Lower lobe of right lung (tissue), 2 donors: ENCODE measurements around the gene STON2. TPM values are rescaled to one million over a fixed set of nuclear protein-coding genes. Genes with fewer than 3 reads are reported as not detected.
"Not testable (repeated sequence)": the region's sequence is repeated elsewhere in the genome, so short reads cannot be mapped to it uniquely, and the experiment has no call there.

Source experiments
- ATAC-seq, 2 donors: fragments of 200-7000 bp; cut with Tn5 transposase; one replicate each; pipeline ENCODE4 v1.9.1; 2020 to 2022; ENCODE audit warnings: mild to moderate bottlenecking in 2 of 2, moderate library complexity in 2 of 2
- DNase-seq: peaks from one replicate; pipeline ENCODE4 v3.0.0-alpha.2; 2020
- H3K27ac ChIP-seq: fragments of 200-600 bp; one replicate; pipeline ENCODE4 v1.8.0; 2022
- H3K27me3 ChIP-seq: fragments of 200-600 bp; one replicate; pipeline ENCODE4 v1.8.0; 2022; ENCODE audit warnings: low read depth
- H3K36me3 ChIP-seq: fragments of 200-600 bp; one replicate; pipeline ENCODE4 v1.8.0; 2022; ENCODE audit warnings: mild to moderate bottlenecking
- H3K4me1 ChIP-seq: fragments of 200-600 bp; one replicate; pipeline ENCODE4 v1.8.0; 2022
- H3K4me3 ChIP-seq: fragments of 200-600 bp; one replicate; pipeline ENCODE4 v1.8.0; 2022; ENCODE audit warnings: mild to moderate bottlenecking
- H3K9me3 ChIP-seq: fragments of 200-600 bp; one replicate; pipeline ENCODE4 v1.8.0; 2022
- CTCF ChIP-seq: fragments of 200-600 bp; IDR thresholded peaks from one replicate; pipeline ENCODE4 v1.8.0; 2022; ENCODE audit warnings: antibody characterized with exemption, mild to moderate bottlenecking
- intact Hi-C: fragments of 100-400 bp; cut with DNase I; formaldehyde crosslinking; loops from one replicate; pipeline ENCODE4 v1.11.0; 2022
- total RNA-seq: library from RNA; stranded (reverse); fragmentation: NEBNext Ultra II Directional; extraction: Animal tissue kit (Norgen Biotek cat#: 25700); gene quantifications from one replicate; pipeline ENCODE4 v1.2.1, GENCODE V29; 2021
- donor health status: DM: no; HTN: yes; CAD: no; lungs with severe emphysema.

The STON2 gene
- total RNA-seq, 1 donor from 2014 or later: 34.3 TPM

DNA sequence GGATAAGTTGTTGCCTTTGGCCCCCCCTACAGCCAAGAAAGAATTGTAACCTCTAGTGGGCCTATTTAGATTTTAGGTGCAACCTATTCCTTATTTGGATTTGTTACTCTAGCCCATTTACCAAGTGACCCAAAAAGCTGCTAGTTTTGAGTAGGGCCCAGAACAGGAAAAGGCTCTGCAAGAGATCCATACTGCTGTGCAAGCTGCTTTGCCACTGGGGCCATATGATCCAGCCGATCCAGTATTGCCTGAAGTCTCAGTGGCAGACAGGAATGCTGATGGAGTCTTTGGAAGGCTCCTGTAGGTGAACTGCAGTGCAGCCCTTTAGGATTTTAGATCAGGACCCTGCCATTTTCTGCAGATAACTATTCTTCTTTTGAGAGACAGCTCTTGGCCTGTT is 166.5 kb downstream of the STON2 start:
- Histone ChIP-seq H3K4me1 (no peaks in the 10 kb centered on the region), H3K27me3 (no peaks in the 10 kb centered on the region), H3K27ac (no peak overlapping the region), H3K9me3 (no peaks in the 10 kb centered on the region), H3K4me3 (no peak overlapping the region), H3K36me3 (no peaks in the 10 kb centered on the region)
- DNase-seq (no peak), ATAC-seq (no peak)
- TF ChIP-seq CTCF: no peak
- intact Hi-C loops: no loop called here

GRCh38 chr14:81231540-81231939 is 168.6 kb downstream of the STON2 start:
- no peak overlapping the region for H3K4me3 ChIP-seq
- H3K27me3 ChIP-seq: no peaks in the 10 kb centered on the region
- no peak overlapping the region for H3K27ac ChIP-seq
- no peaks in the 10 kb centered on the region for H3K4me1 ChIP-seq
- intact Hi-C loops: no loop called here
- H3K36me3 ChIP-seq: no peaks in the 10 kb centered on the region
- no peak for DNase-seq
- no peak for ATAC-seq
- no peak for TF ChIP-seq CTCF
- no peaks in the 10 kb centered on the region for H3K9me3 ChIP-seq

- DNase-seq: no peak
- H3K4me3 ChIP-seq: no peak overlapping the region
- H3K36me3 ChIP-seq: no peaks in the 10 kb centered on the region
- no peaks in the 10 kb centered on the region for H3K27me3 ChIP-seq
- no peaks in the 10 kb centered on the region for H3K9me3 ChIP-seq
- no peak for TF ChIP-seq CTCF
- intact Hi-C loops: no loop called here
- ATAC-seq: no peak
- peaks cover 9% of the 10 kb centered on the region for H3K4me1 ChIP-seq
- no peak overlapping the region for H3K27ac ChIP-seq
Measured at GRCh38 chr14:81224222-81224621, 175.9 kb downstream of the STON2 start.

DNA sequence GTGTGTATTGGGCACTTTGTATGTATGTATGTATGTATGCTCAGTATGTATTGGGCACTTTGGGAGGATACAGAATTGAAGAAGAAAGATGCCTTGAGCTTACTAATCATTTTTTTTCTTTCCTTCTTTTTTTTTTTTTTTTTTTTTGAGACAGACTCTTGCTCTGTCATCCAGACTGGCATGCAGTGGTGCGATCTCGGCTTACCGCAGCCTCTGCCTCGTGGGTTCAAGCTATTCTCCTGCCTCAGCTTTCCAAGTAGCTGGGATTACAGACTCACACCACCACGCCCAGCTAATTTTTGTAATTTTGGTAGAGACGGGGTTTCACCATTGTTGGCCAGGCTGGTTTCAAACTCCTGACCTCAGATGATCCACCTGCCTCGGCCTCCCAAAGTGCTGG is 176.3 kb downstream of the STON2 start:
- H3K9me3 ChIP-seq, H3K27ac ChIP-seq, H3K36me3 ChIP-seq, intact Hi-C loops, ATAC-seq, H3K27me3 ChIP-seq, DNase-seq, H3K4me3 ChIP-seq: not testable (repeated sequence)
- H3K4me1 ChIP-seq: peaks cover 11% of the 10 kb centered on the region

GRCh38 chr14:81222691-81223090 is 177.4 kb downstream of the STON2 start:
- no peaks in the 10 kb centered on the region for H3K9me3 ChIP-seq
- ATAC-seq (no peak), DNase-seq (no peak)
- H3K4me3 ChIP-seq: no peak overlapping the region
- intact Hi-C loops: no loop called here
- no peaks in the 10 kb centered on the region for H3K27me3 ChIP-seq
- H3K4me1 ChIP-seq: peaks cover 22% of the 10 kb centered on the region
- H3K36me3 ChIP-seq: no peaks in the 10 kb centered on the region
- H3K27ac ChIP-seq: no peak overlapping the region
- no peak for TF ChIP-seq CTCF

GRCh38 chr14:81222126-81222525 is 178.0 kb downstream of the STON2 start:
- DNase-seq (no peak), ATAC-seq (no peak)
- intact Hi-C loops: no loop called here
- Histone ChIP-seq H3K36me3 (no peaks in the 10 kb centered on the region), H3K27ac (peak overlapping the region; percentile 99), H3K27me3 (no peaks in the 10 kb centered on the region), H3K4me1 (peaks cover 27% of the 10 kb centered on the region), H3K4me3 (no peak overlapping the region), H3K9me3 (no peaks in the 10 kb centered on the region)
- TF ChIP-seq CTCF: no peak
